Activated CD4-positive, alpha-beta T cell treated with anti-CD3 and anti-CD28 coated beads for 36 hours (primary cell): ENCODE measurements around the gene SV2C. TPM values are rescaled to one million over a fixed set of nuclear protein-coding genes. Genes with fewer than 3 reads are reported as not detected.

ENCODE experiments used
- ATAC-seq: fragments of 200-7000 bp; cut with Tn5 transposase; one replicate; pipeline ENCODE4 v1.10.0; 2021; ENCODE audit warnings: mild to moderate bottlenecking, moderate library complexity
- CTCF ChIA-PET: fragments of 350-600 bp; sonication (Branson Sonifier 250); formaldehyde crosslinking; loops from one replicate; lab custom pipeline; 2021; ENCODE audit warnings: antibody characterized with exemption; lab: Charles Lee
- POLR2A ChIA-PET: fragments of 350-600 bp; sonication (Branson Sonifier 250); formaldehyde crosslinking; loops from one replicate; lab custom pipeline; 2021; ENCODE audit warnings: antibody characterized with exemption, inconsistent platforms; lab: Charles Lee
- DNase-seq: peaks from one replicate; pipeline ENCODE4 v3.0.0-alpha.2; 2020
- H3K27ac Mint-ChIP-seq: one replicate; pipeline ENCODE4 v1.8.0; 2021; ENCODE audit warnings: mixed read lengths
- H3K27me3 Mint-ChIP-seq: one replicate; pipeline ENCODE4 v1.8.0; 2021; ENCODE audit warnings: mixed read lengths
- H3K36me3 Mint-ChIP-seq: one replicate; pipeline ENCODE4 v1.8.0; 2021; ENCODE audit warnings: low read depth, mixed read lengths
- H3K4me1 Mint-ChIP-seq: one replicate; pipeline ENCODE4 v1.8.0; 2021; ENCODE audit warnings: mixed read lengths
- H3K4me3 Mint-ChIP-seq: one replicate; pipeline ENCODE4 v1.8.0; 2021; ENCODE audit warnings: mild to moderate bottlenecking, moderate library complexity, mixed read lengths
- H3K9me3 Mint-ChIP-seq: one replicate; pipeline ENCODE4 v1.8.0; 2021; ENCODE audit warnings: low read depth, mixed read lengths
- intact Hi-C, 2 experiments: fragments of 100-400 bp; cut with DNase I in 1 of 2; cut with micrococcal nuclease in 1 of 2; formaldehyde crosslinking; loops; one replicate each; pipeline versions ENCODE4 v1.14.2 to v1.15.1; 2022 to 2024; cut with DNase I, micrococcal nuclease
- total RNA-seq, 2 experiments: library from RNA; stranded (reverse); gene quantifications; one replicate each; pipeline ENCODE4 v1.2.3, GENCODE V29; 2021

Gene SV2C
- total RNA-seq, 2 experiments from 2014 or later: 0.02 TPM; not detected in 1

GRCh38 chr5:76274571-76274970 lies 191.4 kb downstream of the SV2C start:
- no peaks in the 10 kb centered on the region for H3K9me3 Mint-ChIP-seq
- H3K27me3 Mint-ChIP-seq: no peaks in the 10 kb centered on the region
- H3K36me3 Mint-ChIP-seq: no peaks in the 10 kb centered on the region
- intact Hi-C loops: loop anchor here in 1 of 2 experiments (5.0 kb wide), 1 partner anchor 198 kb away; no protein-coding TSS in a partner anchor
- no peak for DNase-seq
- peaks cover 17% of the 10 kb centered on the region for H3K4me1 Mint-ChIP-seq
- ChIA-PET POLR2A (no interaction called here), CTCF (interaction anchor here (0.7 to 1.3 kb wide), 4 partner anchors 76 to 1038 kb away, joined by 3 to 4 read pairs (median 4); partner anchors contain the start of gene ANKRD31)
- H3K27ac Mint-ChIP-seq: no peak overlapping the region
- no peak overlapping the region for H3K4me3 Mint-ChIP-seq
- no peak for ATAC-seq

- no peaks in the 10 kb centered on the region for H3K36me3 Mint-ChIP-seq
- ChIA-PET CTCF (interaction anchor here (0.9 kb wide), 2 partner anchors 9 to 13 kb away, joined by 3 read pairs; no protein-coding TSS in a partner anchor), POLR2A (no interaction called here)
- no peak overlapping the region for H3K27ac Mint-ChIP-seq
- H3K27me3 Mint-ChIP-seq: no peaks in the 10 kb centered on the region
- intact Hi-C loops: no loop called here
- DNase-seq: no peak
- H3K9me3 Mint-ChIP-seq: no peaks in the 10 kb centered on the region
- H3K4me1 Mint-ChIP-seq: peaks cover 2% of the 10 kb centered on the region
- no peak for ATAC-seq
- H3K4me3 Mint-ChIP-seq: no peak overlapping the region
Measured at GRCh38 chr5:76277736-76278135, 194.6 kb downstream of the SV2C start.

GRCh38 chr5:76278261-76278789 lies 195.1 kb downstream of the SV2C start:
- DNase-seq (no peak), ATAC-seq (no peak)
- H3K27ac Mint-ChIP-seq: no peak overlapping the region
- CTCF ChIA-PET: interaction anchor here (0.9 kb wide), 2 partner anchors 9 to 13 kb away, joined by 3 read pairs; no protein-coding TSS in a partner anchor
- intact Hi-C loops: no loop called here
- peaks cover 2% of the 10 kb centered on the region for H3K4me1 Mint-ChIP-seq
- H3K36me3 Mint-ChIP-seq: no peaks in the 10 kb centered on the region
- H3K4me3 Mint-ChIP-seq: no peak overlapping the region
- no peaks in the 10 kb centered on the region for H3K27me3 Mint-ChIP-seq
- POLR2A ChIA-PET: no interaction called here
- no peaks in the 10 kb centered on the region for H3K9me3 Mint-ChIP-seq

- no peak overlapping the region for H3K4me3 Mint-ChIP-seq
Measured at GRCh38 chr5:76280494-76280893, 197.3 kb downstream of the SV2C start.

GRCh38 chr5:76283670-76284069 lies 200.5 kb downstream of the SV2C start:
- no peak overlapping the region for H3K27ac Mint-ChIP-seq
- no peaks in the 10 kb centered on the region for H3K9me3 Mint-ChIP-seq
- no peaks in the 10 kb centered on the region for H3K36me3 Mint-ChIP-seq
- intact Hi-C loops: no loop called here
- H3K4me3 Mint-ChIP-seq: no peak overlapping the region
- CTCF ChIA-PET: interaction anchor here (0.6 to 1.4 kb wide), 3 partner anchors 13 to 94 kb away, joined by 3 to 5 read pairs (median 4); no protein-coding TSS in a partner anchor
- DNase-seq (no peak), ATAC-seq (peak; percentile 39)
- POLR2A ChIA-PET: no interaction called here
- H3K4me1 Mint-ChIP-seq: no peaks in the 10 kb centered on the region
- no peaks in the 10 kb centered on the region for H3K27me3 Mint-ChIP-seq

More at GRCh38 chr5:76280494-76280893, 197.3 kb downstream of the SV2C start:
- ChIA-PET POLR2A (no interaction called here), CTCF (no interaction called here)
- H3K36me3 Mint-ChIP-seq: no peaks in the 10 kb centered on the region
- intact Hi-C loops: no loop called here
- no peaks in the 10 kb centered on the region for H3K27me3 Mint-ChIP-seq
- H3K4me1 Mint-ChIP-seq: no peaks in the 10 kb centered on the region
- no peak overlapping the region for H3K27ac Mint-ChIP-seq
- DNase-seq (no peak), ATAC-seq (no peak)
- H3K9me3 Mint-ChIP-seq: no peaks in the 10 kb centered on the region

GRCh38 chr5:76289692-76290091 lies 206.5 kb downstream of the SV2C start:
- Mint-ChIP-seq H3K4me3 (no peak overlapping the region), H3K36me3 (no peaks in the 10 kb centered on the region), H3K27ac (no peak overlapping the region), H3K9me3 (no peaks in the 10 kb centered on the region), H3K4me1 (no peaks in the 10 kb centered on the region), H3K27me3 (no peaks in the 10 kb centered on the region)
- ChIA-PET POLR2A (no interaction called here), CTCF (no interaction called here)
- no peak for ATAC-seq
- DNase-seq: no peak
- intact Hi-C loops: no loop called here

- no peak overlapping the region for H3K4me3 Mint-ChIP-seq
- no peak for ATAC-seq
- POLR2A ChIA-PET: no interaction called here
- H3K4me1 Mint-ChIP-seq: no peaks in the 10 kb centered on the region
- DNase-seq: no peak
- H3K9me3 Mint-ChIP-seq: no peaks in the 10 kb centered on the region
- H3K27ac Mint-ChIP-seq: no peak overlapping the region
- H3K36me3 Mint-ChIP-seq: no peaks in the 10 kb centered on the region
- CTCF ChIA-PET: no interaction called here
- no peaks in the 10 kb centered on the region for H3K27me3 Mint-ChIP-seq
- intact Hi-C loops: no loop called here
Measured at GRCh38 chr5:76290321-76290757, 207.2 kb downstream of the SV2C start.

- Mint-ChIP-seq H3K4me1 (no peaks in the 10 kb centered on the region), H3K27ac (no peak overlapping the region), H3K36me3 (no peaks in the 10 kb centered on the region), H3K4me3 (no peak overlapping the region), H3K27me3 (no peaks in the 10 kb centered on the region), H3K9me3 (no peaks in the 10 kb centered on the region)
- ChIA-PET POLR2A (no interaction called here), CTCF (interaction anchor here (0.7 to 2.7 kb wide), 5 partner anchors 13 to 679 kb away, joined by 3 to 11 read pairs (median 3); no protein-coding TSS in a partner anchor)
- intact Hi-C loops: no loop called here
- ATAC-seq: no peak
- no peak for DNase-seq
Measured at GRCh38 chr5:76291305-76292077, 208.3 kb downstream of the SV2C start.

GRCh38 chr5:76292620-76293322 lies 209.6 kb downstream of the SV2C start:
- Mint-ChIP-seq H3K36me3 (no peaks in the 10 kb centered on the region), H3K27ac (no peak overlapping the region), H3K4me1 (no peaks in the 10 kb centered on the region), H3K9me3 (no peaks in the 10 kb centered on the region), H3K4me3 (no peak overlapping the region), H3K27me3 (no peaks in the 10 kb centered on the region)
- no peak for ATAC-seq
- DNase-seq: no peak
- POLR2A ChIA-PET: no interaction called here
- CTCF ChIA-PET: interaction anchor here (2.7 kb wide), 1 partner anchor 12 kb away, joined by 11 read pairs; no protein-coding TSS in a partner anchor
- intact Hi-C loops: no loop called here

- Mint-ChIP-seq H3K27ac (no peak overlapping the region), H3K36me3 (no peaks in the 10 kb centered on the region), H3K27me3 (no peaks in the 10 kb centered on the region), H3K4me1 (peaks cover 10% of the 10 kb centered on the region), H3K9me3 (no peaks in the 10 kb centered on the region), H3K4me3 (no peak overlapping the region)
- intact Hi-C loops: no loop called here
- ChIA-PET CTCF (no interaction called here), POLR2A (no interaction called here)
- ATAC-seq (no peak), DNase-seq (no peak)
Measured at GRCh38 chr5:76294573-76294972, 211.4 kb downstream of the SV2C start.

- POLR2A ChIA-PET: no interaction called here
- no peak overlapping the region for H3K27ac Mint-ChIP-seq
- H3K36me3 Mint-ChIP-seq: no peaks in the 10 kb centered on the region
- CTCF ChIA-PET: interaction anchor here (1.2 to 1.4 kb wide), 2 partner anchors 12 to 84 kb away, joined by 3 to 5 read pairs; no protein-coding TSS in a partner anchor
- no peaks in the 10 kb centered on the region for H3K9me3 Mint-ChIP-seq
- DNase-seq (no peak), ATAC-seq (no peak)
- intact Hi-C loops: no loop called here
- peaks cover 16% of the 10 kb centered on the region for H3K4me1 Mint-ChIP-seq
- no peak overlapping the region for H3K4me3 Mint-ChIP-seq
- H3K27me3 Mint-ChIP-seq: no peaks in the 10 kb centered on the region
Measured at GRCh38 chr5:76298852-76299251, 215.7 kb downstream of the SV2C start.
